Measurements from ENCODE around the gene ST3GAL2. TPM values are rescaled to one million over a fixed set of nuclear protein-coding genes. Genes with fewer than 3 reads are reported as not detected.

The ST3GAL2 gene
- total and polyA plus RNA-seq, 10 of the 15 experiments (the other 5 are each of a cell fraction or from before 2014, with no cell fraction given), result 0.95 to 61.7 (median 25.9) TPM

DNA sequence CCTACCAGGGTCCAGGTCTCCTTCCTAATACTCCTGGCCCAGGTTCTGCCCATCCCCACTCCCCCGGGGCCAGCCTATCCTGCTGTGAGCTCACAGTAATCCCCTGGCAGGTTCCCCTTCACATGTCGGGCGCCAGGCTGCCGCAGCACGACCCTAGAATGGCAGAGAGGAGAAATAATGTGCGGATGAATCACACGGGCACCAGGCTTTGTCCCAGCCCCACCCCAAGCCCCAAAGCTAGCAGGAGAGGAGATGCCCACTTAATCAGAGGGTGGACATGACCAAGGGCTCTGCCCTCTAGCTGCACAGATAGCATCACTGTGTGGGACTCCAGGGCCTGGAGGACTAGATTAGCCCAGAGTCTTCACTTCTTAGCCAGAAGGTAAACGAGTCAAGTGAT, 39.5 kb downstream of the ST3GAL2 start:
- no peak for DNase-seq (ENCODE audit: low read depth, low spot score)
- ChIA-PET RAD21 (ENCODE audit: unreplicated experiment) (interaction anchor here (0.5 to 2.2 kb wide), 3 partner anchors 32 to 65 kb away, joined by 3 to 7 read pairs (median 4); no protein-coding TSS in a partner anchor), CTCF (interaction anchor here (0.5 to 1.5 kb wide), 2 partner anchors 14 to 124 kb away, joined by 3 to 4 read pairs; partner anchors contain the start of gene COG4), SMC1A (ENCODE audit: uncharacterized antibody, unreplicated experiment) (interaction anchor here (0.6 kb wide), 1 partner anchor 35 kb away, joined by 3 read pairs; no protein-coding TSS in a partner anchor), POLR2A (interaction anchor here (0.6 to 1.4 kb wide), 2 partner anchors 11 to 73 kb away, joined by 5 read pairs; no protein-coding TSS in a partner anchor)
- no peak overlapping the region for H3K9ac ChIP-seq (ENCODE audit: control insufficient read depth, insufficient read depth, low read length)
- TF ChIP-seq RUNX3 (IDR thresholded peaks at IDR 0.05; ENCODE audit: low read length), result no peak
- TF ChIP-seq, protein P1, sequence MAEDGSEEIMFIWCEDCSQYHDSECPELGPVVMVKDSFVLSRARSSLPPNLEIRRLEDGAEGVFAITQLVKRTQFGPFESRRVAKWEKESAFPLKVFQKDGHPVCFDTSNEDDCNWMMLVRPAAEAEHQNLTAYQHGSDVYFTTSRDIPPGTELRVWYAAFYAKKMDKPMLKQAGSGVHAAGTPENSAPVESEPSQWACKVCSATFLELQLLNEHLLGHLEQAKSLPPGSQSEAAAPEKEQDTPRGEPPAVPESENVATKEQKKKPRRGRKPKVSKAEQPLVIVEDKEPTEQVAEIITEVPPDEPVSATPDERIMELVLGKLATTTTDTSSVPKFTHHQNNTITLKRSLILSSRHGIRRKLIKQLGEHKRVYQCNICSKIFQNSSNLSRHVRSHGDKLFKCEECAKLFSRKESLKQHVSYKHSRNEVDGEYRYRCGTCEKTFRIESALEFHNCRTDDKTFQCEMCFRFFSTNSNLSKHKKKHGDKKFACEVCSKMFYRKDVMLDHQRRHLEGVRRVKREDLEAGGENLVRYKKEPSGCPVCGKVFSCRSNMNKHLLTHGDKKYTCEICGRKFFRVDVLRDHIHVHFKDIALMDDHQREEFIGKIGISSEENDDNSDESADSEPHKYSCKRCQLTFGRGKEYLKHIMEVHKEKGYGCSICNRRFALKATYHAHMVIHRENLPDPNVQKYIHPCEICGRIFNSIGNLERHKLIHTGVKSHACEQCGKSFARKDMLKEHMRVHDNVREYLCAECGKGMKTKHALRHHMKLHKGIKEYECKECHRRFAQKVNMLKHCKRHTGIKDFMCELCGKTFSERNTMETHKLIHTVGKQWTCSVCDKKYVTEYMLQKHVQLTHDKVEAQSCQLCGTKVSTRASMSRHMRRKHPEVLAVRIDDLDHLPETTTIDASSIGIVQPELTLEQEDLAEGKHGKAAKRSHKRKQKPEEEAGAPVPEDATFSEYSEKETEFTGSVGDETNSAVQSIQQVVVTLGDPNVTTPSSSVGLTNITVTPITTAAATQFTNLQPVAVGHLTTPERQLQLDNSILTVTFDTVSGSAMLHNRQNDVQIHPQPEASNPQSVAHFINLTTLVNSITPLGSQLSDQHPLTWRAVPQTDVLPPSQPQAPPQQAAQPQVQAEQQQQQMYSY (CRISPR knock-in tag; IDR thresholded peaks at IDR 0.05), result no peak
- no peak for TF ChIP-seq MXI1 (IDR thresholded peaks at IDR 0.05; ENCODE audit: low read depth, low read length)
- no peak for TF ChIP-seq TAF1 (IDR thresholded peaks at IDR 0.05; ENCODE audit: borderline replicate concordance, low read depth, low read length)
- no peak for TF ChIP-seq HDAC6 (IDR thresholded peaks at IDR 0.05; ENCODE audit: unreplicated experiment)
- no peak for TF ChIP-seq SUZ12 (IDR thresholded peaks at IDR 0.05; ENCODE audit: unreplicated experiment)
- TF ChIP-seq, protein P2, sequence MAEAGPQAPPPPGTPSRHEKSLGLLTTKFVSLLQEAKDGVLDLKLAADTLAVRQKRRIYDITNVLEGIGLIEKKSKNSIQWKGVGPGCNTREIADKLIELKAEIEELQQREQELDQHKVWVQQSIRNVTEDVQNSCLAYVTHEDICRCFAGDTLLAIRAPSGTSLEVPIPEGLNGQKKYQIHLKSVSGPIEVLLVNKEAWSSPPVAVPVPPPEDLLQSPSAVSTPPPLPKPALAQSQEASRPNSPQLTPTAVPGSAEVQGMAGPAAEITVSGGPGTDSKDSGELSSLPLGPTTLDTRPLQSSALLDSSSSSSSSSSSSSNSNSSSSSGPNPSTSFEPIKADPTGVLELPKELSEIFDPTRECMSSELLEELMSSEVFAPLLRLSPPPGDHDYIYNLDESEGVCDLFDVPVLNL (IDR thresholded peaks at IDR 0.05; ENCODE audit: low read depth, low read length), result no peak
- no peak for TF ChIP-seq ZBED1 (IDR thresholded peaks at IDR 0.05; ENCODE audit: borderline replicate concordance)
- no peak for TF ChIP-seq CBFB (IDR thresholded peaks at IDR 0.05; ENCODE audit: low read depth)
- TF ChIP-seq, protein P3, sequence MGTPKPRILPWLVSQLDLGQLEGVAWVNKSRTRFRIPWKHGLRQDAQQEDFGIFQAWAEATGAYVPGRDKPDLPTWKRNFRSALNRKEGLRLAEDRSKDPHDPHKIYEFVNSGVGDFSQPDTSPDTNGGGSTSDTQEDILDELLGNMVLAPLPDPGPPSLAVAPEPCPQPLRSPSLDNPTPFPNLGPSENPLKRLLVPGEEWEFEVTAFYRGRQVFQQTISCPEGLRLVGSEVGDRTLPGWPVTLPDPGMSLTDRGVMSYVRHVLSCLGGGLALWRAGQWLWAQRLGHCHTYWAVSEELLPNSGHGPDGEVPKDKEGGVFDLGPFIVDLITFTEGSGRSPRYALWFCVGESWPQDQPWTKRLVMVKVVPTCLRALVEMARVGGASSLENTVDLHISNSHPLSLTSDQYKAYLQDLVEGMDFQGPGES (IDR thresholded peaks at IDR 0.05), result no peak
- H3K79me2 ChIP-seq (ENCODE audit: control insufficient read depth, insufficient read depth, low read length), result peaks cover 33% of the 10 kb centered on the region
- H4K20me1 ChIP-seq (ENCODE audit: control insufficient read depth, insufficient read depth), result no peaks in the 10 kb centered on the region
- no peak overlapping the region for H3K4me2 ChIP-seq (ENCODE audit: control insufficient read depth, insufficient read depth)
- H2AFZ ChIP-seq (ENCODE audit: control insufficient read depth, low read depth, low read length), result no peak overlapping the region
- H3K27me3 ChIP-seq (replicated peaks in 1 of 2; ENCODE audit: control insufficient read depth in 2 of 2, insufficient read depth in 2 of 2, low read length in 1 of 2), result no peaks in the 10 kb centered on the region
- intact Hi-C loops (cut with micrococcal nuclease; ENCODE audit: unreplicated experiment), result no loop called here
- no peak for ATAC-seq
- no peak overlapping the region for H3K4me3 ChIP-seq
- peaks cover 30 to 39% of the 10 kb centered on the region in 2 experiments for H3K36me3 ChIP-seq (ENCODE audit: control insufficient read depth in 2 of 2, insufficient read depth in 2 of 2, low read length in 1 of 2)
- in situ Hi-C loops (cut with MboI), result no loop called here
- FAIRE-seq, result no peak
- WGBS (ENCODE audit: insufficient coverage, insufficient replicate concordance, low lambda C conversion rate, missing lambda C conversion rate), result 96% methylated on average over 8 of the region's 8 CpGs
- BruUV-seq (replicated peaks), result no TSS peak
- no peaks in the 10 kb centered on the region for H3K9me3 ChIP-seq (replicated peaks; ENCODE audit: control insufficient read depth, insufficient read depth, low read length)
- peaks cover 9% of the 10 kb centered on the region for H3K4me1 ChIP-seq (ENCODE audit: control insufficient read depth, insufficient read depth, low read length)
- no peak overlapping the region for H3K27ac ChIP-seq (ENCODE audit: control insufficient read depth, insufficient read depth)

Measured in GM12878 (cell line).